CD4-positive, alpha-beta memory T cell (primary cell): Measurements from ENCODE around the gene WDR31. TPM values are rescaled to one million over a fixed set of nuclear protein-coding genes. Genes with fewer than 3 reads are reported as not detected.

Source experiments
- CTCF ChIA-PET: fragments of 350-600 bp; sonication (Branson Sonifier 250); formaldehyde crosslinking; loops from one replicate; lab custom pipeline; 2021; ENCODE audit warnings: inconsistent platforms; ENCODE audit not compliant: partially characterized antibody; lab: Charles Lee
- POLR2A ChIA-PET: fragments of 350-600 bp; sonication (Branson Sonifier 250); formaldehyde crosslinking; loops from one replicate; lab custom pipeline; 2021; ENCODE audit not compliant: partially characterized antibody; lab: Charles Lee
- DNase-seq, 5 donors: peaks; one replicate each; pipeline versions ENCODE4 v3.0.0 to v3.0.0-alpha.2; 2020 to 2022; ENCODE audit warnings: mixed read lengths in 1 of 5
- H3K27ac ChIP-seq: one replicate; pipeline ENCODE4 v1.7.0; 2013; ENCODE audit warnings: low read depth, low read length
- H3K27me3 ChIP-seq: 2 replicates; pipeline ENCODE4 v1.7.0; 2013; ENCODE audit warnings: mild to moderate bottlenecking, low read length, moderate library complexity; ENCODE audit not compliant: insufficient read depth
- H3K36me3 ChIP-seq: 2 replicates; pipeline ENCODE4 v1.7.0; 2013; ENCODE audit warnings: mild to moderate bottlenecking, low read length, moderate library complexity; ENCODE audit not compliant: insufficient read depth
- H3K4me1 ChIP-seq: 2 replicates; pipeline ENCODE4 v1.7.0; 2013; ENCODE audit warnings: mild to moderate bottlenecking, low read length, moderate library complexity; ENCODE audit not compliant: insufficient read depth
- H3K4me3 ChIP-seq, 2 donors: one replicate each; pipeline ENCODE4 v1.7.0; 2013; ENCODE audit warnings: low read length in 2 of 2, mild to moderate bottlenecking in 1 of 2
- H3K9me3 ChIP-seq, 2 donors: one replicate each; pipeline ENCODE4 v1.7.0; 2013; ENCODE audit warnings: low read length in 2 of 2, control low read depth in 1 of 2; ENCODE audit not compliant: control insufficient read depth in 1 of 2
- H3K27ac Mint-ChIP-seq, 7 donors: one replicate each; pipeline ENCODE4 v1.8.0; 2020 to 2021; ENCODE audit warnings: mixed read lengths in 7 of 7, mild to moderate bottlenecking in 6 of 7, inconsistent platforms in 3 of 7, moderate library complexity in 3 of 7
- H3K27me3 Mint-ChIP-seq, 2 donors: one replicate each; pipeline ENCODE4 v1.8.0; 2020 to 2021; ENCODE audit warnings: mixed read lengths in 2 of 2
- H3K36me3 Mint-ChIP-seq, 2 donors: one replicate each; pipeline ENCODE4 v1.8.0; 2020 to 2021; ENCODE audit warnings: mixed read lengths in 2 of 2, inconsistent platforms in 1 of 2, mild to moderate bottlenecking in 1 of 2
- H3K4me1 Mint-ChIP-seq, 4 donors: one replicate each; pipeline ENCODE4 v1.8.0; 2020 to 2021; ENCODE audit warnings: mixed read lengths in 4 of 4, mild to moderate bottlenecking in 1 of 4
- H3K4me3 Mint-ChIP-seq, 8 donors: one replicate each; pipeline ENCODE4 v1.8.0; 2020 to 2021; ENCODE audit warnings: mixed read lengths in 8 of 8, mild to moderate bottlenecking in 7 of 8, moderate library complexity in 6 of 8, inconsistent platforms in 3 of 8
- H3K9me3 Mint-ChIP-seq, 8 donors: one replicate each; pipeline ENCODE4 v1.8.0; 2020 to 2021; ENCODE audit warnings: mixed read lengths in 8 of 8, mild to moderate bottlenecking in 5 of 8, inconsistent platforms in 3 of 8, moderate library complexity in 1 of 8
- intact Hi-C: fragments of 100-400 bp; cut with micrococcal nuclease; formaldehyde crosslinking; loops from one replicate; pipeline ENCODE4 v1.15.1; 2023
- polyA plus RNA-seq, 2 donors: library from polyadenylated mRNA; unstranded; fragments of 300-500 nt; fragmentation: Illumina TruSeq; gene quantifications; one replicate each; pipeline ENCODE4 v1.2.3, GENCODE V29; 2021
- total RNA-seq, 2 experiments: library from RNA; stranded (reverse); gene quantifications; one replicate each; pipeline ENCODE4 v1.2.3, GENCODE V29; 2021

WDR31 gene
- total and polyA plus RNA-seq, 4 experiments from 2014 or later: 0.33 to 0.89 (median 0.67) TPM; not detected in 1

DNA sequence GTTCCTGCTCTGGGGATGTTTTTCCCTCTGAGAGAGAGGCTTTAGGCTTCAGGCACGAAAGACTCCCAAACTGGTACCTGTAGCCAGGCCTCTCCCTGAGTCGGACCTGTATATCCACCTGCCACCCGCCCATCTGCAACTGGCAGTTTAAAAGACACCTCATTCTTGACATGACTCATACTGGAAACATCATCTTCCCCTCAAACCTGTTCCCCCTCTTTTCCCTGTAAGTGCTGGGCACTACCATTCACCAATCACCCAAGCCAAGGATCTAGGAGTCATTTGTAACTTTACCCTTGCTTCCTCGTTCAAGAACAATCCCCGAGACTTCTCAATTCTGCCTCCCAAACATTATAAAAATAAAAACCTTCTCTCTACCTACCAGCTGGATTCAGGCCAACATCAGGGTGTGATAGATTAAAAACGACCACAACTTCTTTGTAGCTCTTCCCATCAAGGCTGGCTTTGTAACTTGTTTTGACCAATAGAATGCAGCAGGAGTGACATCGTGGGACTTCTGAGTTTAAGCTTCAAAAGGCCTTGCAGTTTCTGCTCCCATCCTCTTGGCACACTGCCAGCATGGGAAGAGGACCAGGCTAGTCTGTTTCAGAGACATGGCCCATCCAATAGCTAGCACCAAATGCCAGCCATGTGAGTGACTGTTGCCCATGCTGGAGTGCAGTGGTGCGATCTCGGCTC, 1.8 kb upstream of the WDR31 start:
- Histone ChIP-seq H3K27ac (no peak overlapping the region), H3K27me3 (no peaks in the 10 kb centered on the region), H3K4me3 (no peak overlapping the region), H3K4me1 (peaks cover 10% of the 10 kb centered on the region), H3K36me3 (no peaks in the 10 kb centered on the region), H3K9me3 (no peaks in the 10 kb centered on the region)
- no peak for DNase-seq
- Mint-ChIP-seq H3K27me3 (peaks cover 1 to 4% of the 10 kb centered on the region in 2 donors), H3K4me3 (peak overlapping the region in 7 of 8 donors; percentile 2 to 61 (median 32)), H3K27ac (peak overlapping the region in 1 of 7 donors; percentile 59), H3K4me1 (peaks cover 7 to 23% (median 15%) of the 10 kb centered on the region in 4 donors), H3K9me3 (no peaks in the 10 kb centered on the region), H3K36me3 (no peaks in the 10 kb centered on the region)
- intact Hi-C loops: no loop called here
- ChIA-PET POLR2A (interaction anchor here (2.9 kb wide), 1 partner anchor 35 kb away, joined by 11 read pairs; the partner anchor contains the start of gene HDHD3), CTCF (interaction anchor here (1.5 kb wide), 1 partner anchor 67 kb away, joined by 8 read pairs; the partner anchor contains the start of genes CDC26 and PRPF4)

DNA sequence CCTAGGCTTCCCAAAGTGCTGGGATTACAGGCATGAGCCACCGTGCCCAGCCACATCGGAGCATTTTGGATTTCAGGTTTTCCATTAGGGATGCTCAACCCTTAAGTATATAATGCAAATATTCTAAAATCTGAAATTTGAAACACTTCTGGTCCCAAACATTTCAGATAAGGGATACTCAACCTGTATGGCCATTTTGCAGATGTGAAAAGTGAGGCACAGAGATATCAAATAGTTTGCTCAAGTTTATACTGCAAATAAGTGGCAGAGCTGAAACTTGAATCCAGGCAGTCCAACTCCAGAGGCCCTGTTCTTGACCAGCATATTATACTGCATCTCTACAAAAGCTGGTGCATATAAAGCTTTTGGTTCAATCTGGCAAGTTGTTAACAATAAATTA, 2.4 kb downstream of the WDR31 start:
- Histone ChIP-seq H3K9me3 (no peaks in the 10 kb centered on the region), H3K27me3 (no peaks in the 10 kb centered on the region), H3K4me3 (no peak overlapping the region), H3K4me1 (peaks cover 10% of the 10 kb centered on the region), H3K27ac (no peak overlapping the region), H3K36me3 (no peaks in the 10 kb centered on the region)
- POLR2A ChIA-PET: no interaction called here
- Mint-ChIP-seq H3K4me1 (peaks cover 7 to 23% (median 14%) of the 10 kb centered on the region in 4 donors), H3K9me3 (no peaks in the 10 kb centered on the region), H3K4me3 (no peak overlapping the region), H3K27ac (no peak overlapping the region), H3K36me3 (no peaks in the 10 kb centered on the region), H3K27me3 (peaks cover 1 to 4% of the 10 kb centered on the region in 2 donors)
- CTCF ChIA-PET: interaction anchor here (1.2 kb wide), 1 partner anchor 64 kb away, joined by 9 read pairs; no protein-coding TSS in a partner anchor
- intact Hi-C loops: no loop called here
- DNase-seq: no peak

DNA sequence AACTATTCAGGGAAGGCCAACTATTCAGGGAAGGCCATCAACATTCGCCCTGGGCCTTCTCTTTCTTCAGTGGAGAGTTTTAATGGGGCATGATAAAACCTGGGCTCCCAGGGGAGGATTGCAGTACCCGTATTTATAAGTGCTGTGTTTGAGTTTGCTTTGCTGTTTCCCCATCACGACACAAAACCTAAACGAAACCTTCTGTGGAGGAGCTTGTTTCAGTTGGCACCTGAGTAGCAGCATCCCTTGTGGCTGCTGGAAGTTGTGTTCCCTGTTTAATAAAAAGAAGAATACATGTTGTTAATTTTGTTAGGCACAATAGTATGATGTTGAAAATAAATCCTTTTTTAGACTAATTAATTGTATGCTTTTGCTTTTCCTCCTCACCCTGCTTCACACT, 8.3 kb downstream of the WDR31 start:
- DNase-seq: no peak
- Histone ChIP-seq H3K4me3 (no peak overlapping the region), H3K4me1 (no peaks in the 10 kb centered on the region), H3K27ac (no peak overlapping the region), H3K27me3 (no peaks in the 10 kb centered on the region), H3K9me3 (no peaks in the 10 kb centered on the region), H3K36me3 (no peaks in the 10 kb centered on the region)
- Mint-ChIP-seq H3K4me1 (no peaks in the 10 kb centered on the region), H3K27ac (no peak overlapping the region), H3K9me3 (no peaks in the 10 kb centered on the region), H3K4me3 (no peak overlapping the region), H3K36me3 (no peaks in the 10 kb centered on the region), H3K27me3 (peaks cover 0 to 2% of the 10 kb centered on the region in 2 donors)
- CTCF ChIA-PET: no interaction called here
- POLR2A ChIA-PET: no interaction called here
- intact Hi-C loops: no loop called here

DNA sequence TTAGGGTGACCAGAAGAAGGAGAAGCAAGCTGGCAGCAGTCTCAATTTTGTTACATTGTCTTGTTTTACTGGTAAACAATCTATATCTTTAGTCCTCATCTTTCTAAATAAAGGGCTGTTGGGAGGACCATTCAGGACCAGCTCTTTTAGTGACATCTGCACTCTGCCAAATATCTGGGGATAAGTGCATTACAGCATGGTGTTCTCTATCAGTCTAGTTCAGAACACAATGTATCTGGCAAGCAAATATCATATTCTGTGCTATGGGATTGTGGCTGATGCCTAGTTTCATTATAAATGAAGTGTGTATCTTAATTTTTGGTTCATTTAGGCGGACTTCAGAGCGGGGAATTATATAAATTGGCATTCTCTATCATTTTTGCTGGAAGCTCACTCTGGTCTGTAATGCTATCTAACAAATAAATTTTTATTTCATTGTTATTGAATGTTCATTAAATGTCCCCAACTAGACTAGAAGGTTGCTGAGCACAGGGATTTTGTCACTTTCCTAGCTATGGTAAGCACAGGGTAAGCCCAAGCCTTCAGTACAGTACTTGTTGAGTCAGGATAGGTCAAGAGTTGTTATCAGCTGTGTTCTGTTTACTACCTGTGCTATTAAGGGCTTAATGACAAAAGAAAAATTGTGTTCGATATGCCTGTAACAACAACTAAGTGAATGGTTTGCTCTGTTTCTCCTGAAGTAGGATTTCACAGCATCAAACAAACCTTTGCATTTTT, 11.9 kb downstream of the WDR31 start:
- Histone ChIP-seq H3K27ac (no peak overlapping the region), H3K9me3 (no peaks in the 10 kb centered on the region), H3K4me1 (no peaks in the 10 kb centered on the region), H3K27me3 (no peaks in the 10 kb centered on the region), H3K36me3 (no peaks in the 10 kb centered on the region), H3K4me3 (no peak overlapping the region)
- Mint-ChIP-seq H3K36me3 (no peaks in the 10 kb centered on the region), H3K9me3 (no peaks in the 10 kb centered on the region), H3K27ac (no peak overlapping the region), H3K27me3 (peaks cover 0 to 2% of the 10 kb centered on the region in 2 donors), H3K4me1 (no peaks in the 10 kb centered on the region), H3K4me3 (no peak overlapping the region)
- intact Hi-C loops: no loop called here
- ChIA-PET CTCF (no interaction called here), POLR2A (no interaction called here)
- no peak for DNase-seq

DNA sequence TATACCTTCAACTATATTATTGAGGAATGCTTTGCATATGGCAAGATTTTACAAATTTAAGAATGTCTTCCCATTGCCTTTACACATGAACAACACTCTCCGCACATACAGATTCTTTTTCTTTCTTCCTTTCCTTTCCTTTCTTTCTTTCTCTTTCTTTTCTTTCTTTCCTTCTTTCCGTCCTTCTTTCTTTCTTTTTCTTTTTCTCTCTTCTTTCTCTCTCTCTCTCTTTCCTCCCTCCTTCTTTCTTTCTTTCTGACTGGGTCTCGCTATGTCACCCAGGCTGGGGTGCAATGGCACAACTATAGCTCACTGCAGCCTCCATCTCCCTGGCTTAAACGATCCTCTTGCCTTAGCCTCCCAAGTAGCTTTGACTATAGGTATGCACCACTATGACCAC, 13.8 kb downstream of the WDR31 start:
- Histone ChIP-seq H3K27me3 (no peaks in the 10 kb centered on the region), H3K4me3 (no peak overlapping the region), H3K36me3 (no peaks in the 10 kb centered on the region), H3K27ac (no peak overlapping the region), H3K9me3 (no peaks in the 10 kb centered on the region), H3K4me1 (no peaks in the 10 kb centered on the region)
- Mint-ChIP-seq H3K27me3 (peaks cover 0 to 2% of the 10 kb centered on the region in 2 donors), H3K36me3 (no peaks in the 10 kb centered on the region), H3K9me3 (no peaks in the 10 kb centered on the region), H3K27ac (no peak overlapping the region), H3K4me1 (no peaks in the 10 kb centered on the region), H3K4me3 (no peak overlapping the region)
- ChIA-PET POLR2A (no interaction called here), CTCF (no interaction called here)
- intact Hi-C loops: no loop called here
- DNase-seq: no peak

DNA sequence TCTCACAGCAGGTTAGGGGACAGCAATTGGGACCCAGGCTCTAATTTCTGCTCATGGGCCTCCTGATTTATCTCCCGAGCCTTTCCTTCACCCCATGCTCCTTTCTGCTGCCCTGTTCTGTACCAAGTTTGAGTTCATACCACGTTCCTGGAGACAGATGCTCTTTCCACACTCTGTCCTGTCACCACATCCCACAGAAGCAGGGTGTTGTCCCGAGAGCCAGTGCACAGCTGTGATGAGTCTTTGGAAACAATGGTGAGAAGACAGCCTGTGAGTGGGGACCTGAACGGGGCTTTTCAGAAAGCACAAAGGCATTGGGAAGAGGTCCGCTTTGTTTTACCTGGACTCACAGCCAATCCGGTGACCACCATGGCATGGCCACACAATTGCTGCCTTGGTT, 17.4 kb downstream of the WDR31 start:
- intact Hi-C loops: no loop called here
- Mint-ChIP-seq H3K36me3 (peaks cover 0 to 3% of the 10 kb centered on the region in 2 donors), H3K9me3 (no peaks in the 10 kb centered on the region), H3K4me3 (no peak overlapping the region), H3K4me1 (no peaks in the 10 kb centered on the region), H3K27me3 (no peaks in the 10 kb centered on the region), H3K27ac (peak overlapping the region in 1 of 7 donors; percentile 74)
- no peaks in the 10 kb centered on the region for H3K27me3 ChIP-seq
- CTCF ChIA-PET: no interaction called here
- DNase-seq: no peak
- no peak overlapping the region for H3K27ac ChIP-seq
- no peaks in the 10 kb centered on the region for H3K4me1 ChIP-seq
- no peak overlapping the region for H3K4me3 ChIP-seq
- H3K9me3 ChIP-seq: no peaks in the 10 kb centered on the region
- no peaks in the 10 kb centered on the region for H3K36me3 ChIP-seq
- POLR2A ChIA-PET: no interaction called here

DNA sequence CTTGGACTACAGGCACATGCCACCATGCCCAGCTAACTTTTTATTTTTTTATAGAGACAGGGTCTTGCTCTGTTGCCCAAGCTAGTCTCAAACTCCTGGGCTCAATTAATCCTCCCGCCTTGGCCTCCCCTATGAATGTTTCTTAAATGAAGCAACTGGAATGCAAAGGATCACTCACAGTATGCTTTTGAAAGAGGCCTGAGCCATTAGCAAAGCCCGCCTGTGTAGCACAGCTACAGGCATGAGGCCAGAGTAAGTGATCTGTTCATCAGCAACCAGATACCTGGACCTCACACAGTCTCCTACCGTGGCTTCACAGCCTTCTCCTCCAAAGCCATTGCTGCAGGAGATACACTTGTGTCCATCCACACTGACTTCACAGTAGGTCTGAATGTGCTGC, 20.0 kb downstream of the WDR31 start:
- no peak for DNase-seq
- intact Hi-C loops: no loop called here

More for the DNA sequence above, 20.0 kb downstream of the WDR31 start:
- no peaks in the 10 kb centered on the region for H3K27me3 Mint-ChIP-seq
- Histone ChIP-seq H3K4me1 (no peaks in the 10 kb centered on the region), H3K4me3 (no peak overlapping the region), H3K9me3 (no peaks in the 10 kb centered on the region), H3K27ac (no peak overlapping the region), H3K27me3 (no peaks in the 10 kb centered on the region), H3K36me3 (no peaks in the 10 kb centered on the region)
- peaks cover 0 to 3% of the 10 kb centered on the region in 2 donors for H3K36me3 Mint-ChIP-seq
- H3K9me3 Mint-ChIP-seq: no peaks in the 10 kb centered on the region
- CTCF ChIA-PET: interaction anchor here (0.8 to 1.7 kb wide), 3 partner anchors 10 to 81 kb away, joined by 3 to 5 read pairs (median 3); partner anchors contain the start of gene ALAD
- no peak overlapping the region for H3K27ac Mint-ChIP-seq
- H3K4me1 Mint-ChIP-seq: no peaks in the 10 kb centered on the region
- POLR2A ChIA-PET: no interaction called here
- H3K4me3 Mint-ChIP-seq: no peak overlapping the region
